ENCODE data around the gene BBS2. TPM values are rescaled to one million over a fixed set of nuclear protein-coding genes. Genes with fewer than 3 reads are reported as not detected.

BBS2 gene
- total RNA-seq, 2 experiments from 2014 or later: 15.6 to 18.4 TPM

DNA sequence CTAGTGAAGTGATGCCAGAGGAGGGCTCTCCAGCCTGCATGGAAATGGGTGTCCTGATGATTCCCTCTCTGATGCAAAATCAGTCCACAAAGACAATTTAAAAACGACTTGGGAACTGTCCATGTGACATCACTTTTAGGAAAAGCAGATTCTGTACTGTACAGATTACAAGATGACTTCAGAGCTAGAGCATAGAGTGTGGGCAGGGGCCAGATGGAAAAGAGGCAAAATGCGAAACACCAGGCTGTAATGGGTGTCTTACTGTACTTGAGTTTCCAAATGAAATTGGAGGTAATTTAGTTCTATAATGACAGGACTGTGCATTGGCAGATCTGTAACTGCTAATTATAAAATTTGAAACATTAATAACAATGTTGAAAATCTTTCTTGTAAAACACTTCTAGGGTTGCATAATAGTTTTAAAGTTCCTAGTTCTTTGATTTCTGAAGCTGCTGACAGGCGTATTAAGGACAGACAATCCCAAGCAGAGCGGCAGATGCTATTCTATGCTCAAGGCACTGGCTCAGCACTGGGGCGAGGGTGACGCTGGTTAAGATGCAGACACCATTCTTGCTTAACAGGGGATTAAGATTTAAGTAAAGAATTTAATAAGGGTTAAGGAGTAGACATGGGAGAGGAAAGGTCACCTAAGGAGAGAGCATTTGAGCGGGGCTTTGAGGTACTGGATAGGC is 38.9 kb downstream of the BBS2 start:
- Mint-ChIP-seq H3K4me1 (peaks cover 10% of the 10 kb centered on the region), H3K27ac (no peak overlapping the region), H3K36me3 (ENCODE audit: low read depth) (peaks cover 40% of the 10 kb centered on the region), H3K9me3 (no peaks in the 10 kb centered on the region), H3K4me3 (no peak overlapping the region), H3K27me3 (no peaks in the 10 kb centered on the region)
- CTCF ChIA-PET: interaction anchor here (1.1 kb wide), 1 partner anchor 120 kb away, joined by 3 read pairs; no protein-coding TSS in a partner anchor
- DNase-seq: no peak
- POLR2A ChIA-PET: no interaction called here

DNA sequence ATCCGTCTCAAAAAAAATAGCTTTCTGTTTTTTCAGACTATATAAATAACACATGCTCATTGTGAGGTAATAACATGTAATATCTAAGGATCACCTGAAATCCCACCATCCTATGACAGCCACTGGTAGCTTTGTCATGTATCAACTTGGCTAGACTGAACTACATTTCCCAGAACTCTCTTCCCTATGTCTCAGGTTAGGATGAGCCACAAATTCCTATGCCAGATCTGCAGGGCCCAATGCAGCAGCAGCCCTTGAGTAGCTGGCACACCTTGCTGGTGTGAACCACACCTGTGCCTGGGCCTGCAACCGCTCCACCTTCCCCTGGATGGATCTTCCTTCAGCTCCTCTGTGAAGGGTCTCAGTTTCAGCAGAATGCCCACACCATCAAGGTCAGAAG is 40.4 kb downstream of the BBS2 start:
- Mint-ChIP-seq H3K27ac (no peak overlapping the region), H3K4me1 (peaks cover 10% of the 10 kb centered on the region), H3K27me3 (no peaks in the 10 kb centered on the region), H3K4me3 (no peak overlapping the region), H3K9me3 (no peaks in the 10 kb centered on the region), H3K36me3 (ENCODE audit: low read depth) (peaks cover 44% of the 10 kb centered on the region)
- ChIA-PET CTCF (no interaction called here), POLR2A (no interaction called here)
- no peak for DNase-seq

DNA sequence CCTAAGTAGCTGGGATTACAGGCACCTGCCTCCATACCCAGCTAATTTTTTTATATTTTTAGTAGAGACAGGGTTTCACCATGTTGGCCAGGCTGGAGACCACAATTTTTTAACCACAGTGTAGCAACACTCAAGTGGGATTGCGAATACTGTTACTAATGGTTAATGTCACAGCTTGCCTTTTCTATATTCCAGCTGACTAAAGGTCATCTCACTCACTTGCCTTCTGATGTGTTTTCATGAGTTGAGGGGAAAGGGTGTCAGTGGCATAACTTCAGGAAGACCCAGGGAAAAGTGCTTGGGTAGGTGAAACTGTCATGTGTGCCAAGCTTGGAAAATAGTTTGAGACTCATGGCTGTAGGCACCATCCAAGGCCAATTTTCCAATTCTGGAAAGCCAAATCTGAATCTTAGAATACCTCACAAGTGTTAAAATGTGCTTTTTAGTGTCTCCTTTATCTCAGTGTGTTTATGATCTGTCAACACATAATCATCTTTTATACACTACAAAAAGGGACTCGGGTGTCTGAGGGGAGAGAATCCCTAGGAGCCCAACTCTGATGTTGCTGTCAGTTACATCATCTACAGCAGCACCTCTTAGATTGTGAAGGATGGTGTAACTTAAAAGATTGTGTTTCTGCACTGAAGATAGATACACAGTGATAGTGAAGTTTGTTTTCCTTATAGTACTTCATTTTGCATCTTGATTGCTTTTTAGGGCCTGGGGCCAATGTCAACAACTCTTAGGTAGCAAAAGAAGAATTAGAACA is 41.4 kb downstream of the BBS2 start:
- ChIA-PET CTCF (no interaction called here), POLR2A (no interaction called here)
- peaks cover 10% of the 10 kb centered on the region for H3K4me1 Mint-ChIP-seq
- H3K27me3 Mint-ChIP-seq: no peaks in the 10 kb centered on the region
- H3K4me3 Mint-ChIP-seq: no peak overlapping the region
- DNase-seq: no peak
- no peak overlapping the region for H3K27ac Mint-ChIP-seq
- peaks cover 42% of the 10 kb centered on the region for H3K36me3 Mint-ChIP-seq (ENCODE audit: low read depth)
- H3K9me3 Mint-ChIP-seq: no peaks in the 10 kb centered on the region

DNA sequence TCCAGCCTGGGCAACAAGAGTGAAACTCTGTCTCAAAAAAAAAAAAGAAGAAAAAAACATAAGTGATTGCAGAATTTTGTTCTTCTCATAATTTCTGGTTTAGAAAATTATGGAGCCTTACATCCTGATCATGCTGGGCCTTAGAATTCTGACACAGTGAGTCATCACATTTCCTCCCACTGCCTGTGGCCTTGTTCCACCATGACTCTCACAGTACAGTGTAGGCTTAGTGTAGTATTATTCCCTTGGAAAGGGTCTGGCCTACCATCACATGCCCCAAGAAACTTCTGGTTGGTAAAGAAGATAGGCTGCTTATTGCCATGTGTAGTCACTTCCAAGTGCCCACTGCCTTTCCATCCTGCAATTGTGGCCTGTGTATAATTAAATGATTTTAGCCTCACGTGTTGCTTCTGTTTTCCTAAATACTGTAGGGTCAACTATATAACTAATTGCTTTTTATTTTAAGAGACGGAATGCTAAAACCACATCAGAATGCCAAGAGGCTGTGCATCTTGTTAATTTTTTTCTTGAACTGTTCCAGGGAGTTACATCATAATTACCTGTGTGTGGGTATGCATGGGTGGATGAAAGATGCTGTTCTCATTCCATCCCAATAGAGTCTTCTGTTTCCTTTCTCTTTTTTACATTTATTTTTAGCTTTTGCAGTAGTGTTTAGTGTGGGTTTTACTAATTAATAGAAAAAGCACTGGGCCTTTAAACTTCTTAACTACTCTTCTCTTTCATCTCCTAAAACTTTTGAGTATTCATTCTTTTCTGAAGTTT is 42.5 kb downstream of the BBS2 start:
- CTCF ChIA-PET: no interaction called here
- H3K4me1 Mint-ChIP-seq: peaks cover 10% of the 10 kb centered on the region
- peaks cover 49% of the 10 kb centered on the region for H3K36me3 Mint-ChIP-seq (ENCODE audit: low read depth)
- no peak for DNase-seq
- POLR2A ChIA-PET: no interaction called here
- no peaks in the 10 kb centered on the region for H3K9me3 Mint-ChIP-seq
- H3K27me3 Mint-ChIP-seq: no peaks in the 10 kb centered on the region
- no peak overlapping the region for H3K4me3 Mint-ChIP-seq
- H3K27ac Mint-ChIP-seq: no peak overlapping the region

DNA sequence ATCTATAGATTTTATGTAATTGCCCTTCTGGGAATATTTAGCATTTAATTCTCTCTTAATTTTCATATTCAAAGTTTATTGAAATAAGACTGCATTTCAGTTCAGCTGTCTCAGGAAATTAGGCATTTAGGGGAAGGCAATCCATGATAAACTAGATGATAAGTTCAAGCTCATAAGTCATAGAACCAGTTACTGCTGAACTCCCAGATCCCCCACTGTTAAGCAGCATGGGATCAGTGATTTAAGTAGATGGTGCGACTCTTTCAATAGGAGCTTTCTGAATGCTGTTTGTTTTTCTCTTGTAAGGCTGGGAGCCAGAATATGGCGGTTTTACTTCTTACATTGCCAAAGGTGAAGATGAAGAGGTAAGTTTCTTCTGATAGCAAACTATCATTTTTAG is 44.6 kb downstream of the BBS2 start:
- Mint-ChIP-seq H3K4me1 (peaks cover 10% of the 10 kb centered on the region), H3K27ac (no peak overlapping the region), H3K9me3 (no peaks in the 10 kb centered on the region), H3K36me3 (ENCODE audit: low read depth) (peaks cover 62% of the 10 kb centered on the region), H3K4me3 (no peak overlapping the region), H3K27me3 (no peaks in the 10 kb centered on the region)
- CTCF ChIA-PET: interaction anchor here (1.0 kb wide), 1 partner anchor 11 kb away, joined by 3 read pairs; no protein-coding TSS in a partner anchor
- DNase-seq: no peak
- POLR2A ChIA-PET: no interaction called here

DNA sequence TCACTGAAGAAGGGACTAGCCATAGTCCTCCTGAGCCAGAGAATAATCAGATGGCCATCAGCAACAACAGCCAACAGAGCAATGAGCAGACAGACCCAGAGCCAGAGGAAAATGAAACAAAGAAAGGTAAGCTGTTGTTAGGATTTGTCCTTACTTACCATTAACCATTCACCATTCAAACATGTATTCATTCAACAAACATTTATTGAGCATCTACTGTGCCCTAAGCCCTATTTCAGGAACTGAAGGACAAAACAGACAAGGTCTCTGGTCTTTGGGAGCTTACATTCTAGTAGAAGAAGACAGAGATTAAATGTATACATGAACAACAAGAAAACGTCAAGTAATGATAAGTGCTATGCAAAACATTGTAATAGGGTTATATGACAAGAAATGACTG is 49.2 kb downstream of the BBS2 start:
- CTCF ChIA-PET: no interaction called here
- Mint-ChIP-seq H3K27ac (no peak overlapping the region), H3K9me3 (no peaks in the 10 kb centered on the region), H3K36me3 (ENCODE audit: low read depth) (peaks cover 65% of the 10 kb centered on the region), H3K4me3 (no peak overlapping the region), H3K27me3 (no peaks in the 10 kb centered on the region), H3K4me1 (no peaks in the 10 kb centered on the region)
- POLR2A ChIA-PET: no interaction called here
- DNase-seq: no peak

DNA sequence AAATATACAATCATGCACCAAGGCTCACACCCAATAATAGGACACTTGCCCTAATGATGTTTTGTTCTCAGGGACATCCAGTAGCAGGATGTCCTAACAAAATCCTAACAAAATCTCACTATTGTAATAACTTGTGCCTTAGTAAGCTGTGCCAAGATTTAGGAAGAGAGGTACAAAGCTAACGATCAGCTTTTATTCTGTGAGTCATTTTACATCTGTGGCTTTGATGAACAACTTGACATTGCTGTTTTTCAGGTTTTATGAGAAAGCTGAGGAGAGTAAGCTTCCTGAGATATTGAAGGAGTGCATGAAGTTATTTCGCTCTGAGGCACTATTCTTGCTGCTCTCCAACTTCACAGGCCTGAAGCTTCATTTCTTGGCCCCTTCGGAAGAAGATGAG is 49.6 kb downstream of the BBS2 start:
- no peaks in the 10 kb centered on the region for H3K4me1 Mint-ChIP-seq
- H3K36me3 Mint-ChIP-seq (ENCODE audit: low read depth): peaks cover 64% of the 10 kb centered on the region
- no peak overlapping the region for H3K27ac Mint-ChIP-seq
- ChIA-PET CTCF (no interaction called here), POLR2A (no interaction called here)
- no peak overlapping the region for H3K4me3 Mint-ChIP-seq
- no peaks in the 10 kb centered on the region for H3K9me3 Mint-ChIP-seq
- DNase-seq: no peak
- no peaks in the 10 kb centered on the region for H3K27me3 Mint-ChIP-seq

DNA sequence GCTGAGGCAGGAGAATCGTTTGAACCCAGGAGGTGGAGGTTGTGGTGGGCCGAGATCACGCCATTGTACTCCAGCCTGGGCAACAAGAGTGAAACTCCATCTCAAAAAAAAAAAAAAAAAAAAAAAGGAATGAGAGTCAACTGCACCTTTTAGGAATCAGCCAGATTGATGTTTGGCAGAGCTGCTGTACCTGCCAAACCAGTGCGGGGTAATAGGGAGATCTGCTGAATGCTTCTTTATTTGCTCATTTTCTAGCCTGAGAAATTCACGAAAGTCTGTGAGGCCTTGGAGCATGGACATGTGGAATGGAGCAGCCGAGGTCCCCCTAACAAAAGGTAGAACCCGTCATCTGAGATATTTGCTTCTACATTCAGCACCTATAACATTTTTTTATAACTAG is 50.1 kb downstream of the BBS2 start:
- DNase-seq: no peak
- Mint-ChIP-seq H3K4me1 (no peaks in the 10 kb centered on the region), H3K4me3 (no peak overlapping the region), H3K27me3 (no peaks in the 10 kb centered on the region), H3K36me3 (ENCODE audit: low read depth) (peaks cover 60% of the 10 kb centered on the region), H3K27ac (no peak overlapping the region), H3K9me3 (no peaks in the 10 kb centered on the region)
- POLR2A ChIA-PET: no interaction called here
- CTCF ChIA-PET: interaction anchor here (0.6 kb wide), 1 partner anchor 524 kb away, joined by 3 read pairs; no protein-coding TSS in a partner anchor

DNA sequence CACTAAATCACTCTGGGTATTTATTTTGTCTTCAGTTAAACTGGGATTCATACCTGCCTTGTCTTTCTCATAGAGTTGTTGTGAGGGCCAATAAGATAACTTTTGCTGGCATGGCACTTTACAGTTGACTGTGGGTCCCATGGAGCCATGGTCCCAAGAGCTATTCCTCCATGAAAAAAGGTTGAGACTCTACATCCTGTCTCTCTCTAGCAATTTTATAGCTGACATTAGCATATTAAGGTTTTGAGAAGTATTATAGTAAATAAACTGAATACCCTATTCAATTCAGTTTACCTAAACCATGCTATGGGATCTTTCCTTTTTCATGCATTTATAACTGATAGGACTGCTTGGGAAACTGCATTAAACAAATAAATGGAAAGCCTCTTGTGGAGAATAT is 51.0 kb downstream of the BBS2 start:
- ChIA-PET POLR2A (interaction anchor here (1.1 kb wide), 1 partner anchor 17 kb away, joined by 3 read pairs; no protein-coding TSS in a partner anchor), CTCF (interaction anchor here (0.8 kb wide), 1 partner anchor 233 kb away, joined by 3 read pairs; no protein-coding TSS in a partner anchor)
- Mint-ChIP-seq H3K36me3 (ENCODE audit: low read depth) (peaks cover 65% of the 10 kb centered on the region), H3K4me3 (no peak overlapping the region), H3K27me3 (no peaks in the 10 kb centered on the region), H3K27ac (no peak overlapping the region), H3K4me1 (no peaks in the 10 kb centered on the region), H3K9me3 (no peaks in the 10 kb centered on the region)
- DNase-seq: no peak

DNA sequence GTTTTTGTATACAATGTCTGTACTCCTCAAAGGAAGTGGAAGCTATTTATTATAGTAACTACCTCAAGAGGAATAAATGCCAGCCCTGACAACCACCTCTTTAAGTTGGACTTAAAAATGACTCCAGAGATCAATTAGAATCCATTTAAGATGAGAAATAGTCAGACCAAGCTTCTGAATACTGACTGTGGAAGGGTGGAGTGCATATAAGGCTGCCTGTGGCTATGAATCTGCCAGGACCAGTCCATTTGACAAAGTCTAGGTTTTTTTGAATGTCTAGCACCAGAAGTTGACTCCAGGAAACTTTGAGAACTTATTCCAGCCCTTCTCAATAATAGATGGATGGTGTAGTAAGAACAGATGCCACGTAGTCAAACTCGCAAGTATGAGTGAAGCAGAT is 53.5 kb downstream of the BBS2 start:
- Mint-ChIP-seq H3K36me3 (ENCODE audit: low read depth) (peaks cover 69% of the 10 kb centered on the region), H3K9me3 (no peaks in the 10 kb centered on the region), H3K4me1 (no peaks in the 10 kb centered on the region), H3K27me3 (no peaks in the 10 kb centered on the region), H3K27ac (no peak overlapping the region), H3K4me3 (no peak overlapping the region)
- DNase-seq: no peak
- POLR2A ChIA-PET: no interaction called here
- CTCF ChIA-PET: no interaction called here

DNA sequence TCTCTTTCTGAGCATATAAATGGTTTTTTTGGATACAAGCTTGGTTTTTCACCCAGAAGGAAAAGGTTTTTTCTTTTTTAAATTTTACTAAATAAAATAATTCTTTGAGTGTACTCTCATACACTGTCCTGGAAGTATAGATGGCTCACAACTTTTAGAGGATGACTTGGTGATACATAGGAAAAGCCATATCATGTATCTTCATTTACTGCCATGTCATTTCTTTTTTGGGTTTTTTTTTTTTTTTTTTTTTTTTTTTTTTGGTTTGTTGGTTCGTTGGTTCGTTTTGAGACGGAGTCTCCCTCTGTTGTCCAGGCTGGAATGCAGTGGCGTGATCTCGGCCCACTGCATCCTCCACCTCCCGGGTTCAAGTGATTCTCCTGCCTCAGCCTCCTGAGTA is 56.7 kb downstream of the BBS2 start:
- Mint-ChIP-seq H3K4me1 (no peaks in the 10 kb centered on the region), H3K27me3 (no peaks in the 10 kb centered on the region), H3K36me3 (ENCODE audit: low read depth) (peaks cover 65% of the 10 kb centered on the region), H3K9me3 (no peaks in the 10 kb centered on the region), H3K27ac (no peak overlapping the region), H3K4me3 (no peak overlapping the region)
- DNase-seq: no peak
- CTCF ChIA-PET: no interaction called here
- POLR2A ChIA-PET: no interaction called here

DNA sequence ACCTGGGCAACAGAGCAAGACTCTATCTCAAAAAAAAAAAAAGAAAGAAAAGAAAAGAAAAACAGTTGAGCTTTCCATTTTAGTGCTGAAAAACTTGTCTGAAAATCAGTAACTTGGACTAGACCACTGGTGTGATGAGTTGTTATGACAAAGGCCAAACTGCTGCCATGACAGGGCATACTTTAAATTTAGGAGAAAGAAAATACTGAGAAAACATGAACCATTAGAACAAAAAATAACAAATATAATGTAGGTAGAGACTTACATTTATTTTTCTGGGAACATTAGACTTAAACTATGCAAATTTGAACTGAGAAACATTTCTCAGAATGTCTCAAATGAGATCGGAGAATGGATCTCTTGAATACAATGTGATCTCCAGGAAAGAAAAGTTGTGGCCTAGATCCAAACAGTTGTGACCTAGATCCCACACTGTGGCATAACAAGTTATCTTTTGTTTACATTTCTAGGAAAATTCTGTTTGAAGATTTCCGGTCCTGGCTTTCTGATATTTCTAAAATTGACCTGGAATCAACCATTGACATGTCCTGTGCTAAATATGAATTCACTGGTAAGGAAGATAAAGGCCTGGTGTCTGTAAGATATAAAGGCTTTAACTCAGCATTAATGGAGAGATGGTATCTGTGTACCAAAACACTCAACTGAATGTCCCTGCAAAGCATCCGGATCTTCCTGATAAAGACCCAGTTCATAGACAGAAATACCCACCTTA is 57.6 kb downstream of the BBS2 start:
- POLR2A ChIA-PET: interaction anchor here (1.7 kb wide), 1 partner anchor 10 kb away, joined by 4 read pairs; no protein-coding TSS in a partner anchor
- no peaks in the 10 kb centered on the region for H3K27me3 Mint-ChIP-seq
- H3K9me3 Mint-ChIP-seq: no peaks in the 10 kb centered on the region
- H3K36me3 Mint-ChIP-seq (ENCODE audit: low read depth): peaks cover 64% of the 10 kb centered on the region
- no peaks in the 10 kb centered on the region for H3K4me1 Mint-ChIP-seq
- H3K27ac Mint-ChIP-seq: no peak overlapping the region
- no peak overlapping the region for H3K4me3 Mint-ChIP-seq
- CTCF ChIA-PET: no interaction called here
- DNase-seq: no peak

DNA sequence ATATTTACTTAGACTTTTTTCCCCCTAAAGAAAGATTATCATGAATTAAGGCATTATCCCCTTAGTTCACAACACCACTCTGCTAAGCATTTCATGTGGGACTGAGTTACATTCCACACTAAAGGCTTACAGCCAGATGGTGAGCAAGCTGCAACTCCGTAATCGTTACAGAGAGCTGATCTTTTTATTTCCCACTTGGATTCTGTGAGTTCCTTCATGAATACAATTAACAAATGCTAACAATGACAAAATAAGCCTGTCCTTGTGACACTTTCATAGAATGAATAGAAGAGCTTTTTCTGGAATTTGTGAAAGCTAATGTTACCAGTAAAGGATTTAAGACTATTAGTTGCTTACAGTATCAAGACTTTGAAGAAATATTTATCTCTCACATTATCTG is 59.7 kb downstream of the BBS2 start:
- Mint-ChIP-seq H3K27me3 (no peaks in the 10 kb centered on the region), H3K27ac (no peak overlapping the region), H3K36me3 (ENCODE audit: low read depth) (peaks cover 69% of the 10 kb centered on the region), H3K9me3 (no peaks in the 10 kb centered on the region), H3K4me3 (no peak overlapping the region), H3K4me1 (peaks cover 10% of the 10 kb centered on the region)
- no peak for DNase-seq
- ChIA-PET POLR2A (interaction anchor here (1.7 to 2.2 kb wide), 2 partner anchors 7 to 9 kb away, joined by 4 to 9 read pairs; partner anchors contain the start of genes NUDT21 and OGFOD1), CTCF (interaction anchor here (0.6 kb wide), 1 partner anchor 85 kb away, joined by 3 read pairs; no protein-coding TSS in a partner anchor)
